Testis (tissue), 3 donors: Measurements from ENCODE around the gene C19orf67. TPM values are rescaled to one million over a fixed set of nuclear protein-coding genes. Genes with fewer than 3 reads are reported as not detected.

ENCODE experiments used
- DNase-seq: peaks from one replicate; pipeline ENCODE4 v3.0.0-alpha.2; 2019
- H3K27ac ChIP-seq, 2 donors: fragments of 200-600 bp; sonication (generic); one replicate each; pipeline ENCODE4 v1.5.1; 2019
- H3K27me3 ChIP-seq: fragments of 200-600 bp; sonication (generic); one replicate; pipeline ENCODE4 v1.5.1; 2019
- H3K36me3 ChIP-seq: fragments of 200-600 bp; sonication (generic); one replicate; pipeline ENCODE4 v1.5.1; 2017; ENCODE audit warnings: low read depth; ENCODE audit errors: missing control alignments
- H3K4me1 ChIP-seq: fragments of 200-600 bp; sonication (generic); one replicate; pipeline ENCODE4 v1.5.1; 2019
- H3K4me3 ChIP-seq, 2 donors: fragments of 200-600 bp; sonication (generic); one replicate each; pipeline ENCODE4 v1.5.1; 2017 to 2019
- H3K9me3 ChIP-seq: fragments of 200-600 bp; sonication (generic); one replicate; pipeline ENCODE4 v1.5.1; 2017
- POLR2A ChIP-seq: fragments of 450-650 bp; IDR thresholded peaks from one replicate; pipeline ENCODE4 v1.6.1; 2017; ENCODE audit warnings: antibody characterized with exemption, mild to moderate bottlenecking, moderate library complexity
- WGBS, 2 donors: methylation state at CpG; one replicate each; pipeline ENCODE4 v1.1.5; 2018; 5-methylcytosine and 5-hydroxymethylcytosine counted together
- intact Hi-C: fragments of 100-400 bp; cut with DNase I; formaldehyde crosslinking; loops from one replicate; pipeline ENCODE4 v1.15.1; 2023; ENCODE audit warnings: low total_unique reads
- polyA plus RNA-seq: library from polyadenylated mRNA; stranded (reverse); fragments of 350-450 nt; fragmentation: Illumina TruSeq; extraction: RNeasy Lipid Tissue Mini Kit (QIAGEN cat#74804); gene quantifications from one replicate; pipeline ENCODE4 v1.2.3, GENCODE V29; 2014; ENCODE audit warnings: low read depth, low replicate concordance; ENCODE audit not compliant: insufficient read depth
- total RNA-seq, 2 donors: library from RNA; depleted of rRNA; stranded (reverse); fragments of >200 nt; gene quantifications; one replicate each; pipeline ENCODE4 v1.2.3, GENCODE V29; 2016
- TF ChIP-seq, protein P1 (sequence below), 3 experiments: fragments of 450-650 bp in 2 of 3; fragments of 200-600 bp in 1 of 3; sonication (generic) in 1 of 3; IDR thresholded peaks; one replicate each; pipeline ENCODE4 v1.5.1; 2016 to 2019; ENCODE audit warnings: antibody characterized with exemption in 3 of 3, mild to moderate bottlenecking in 2 of 3, moderate library complexity in 1 of 3

The C19orf67 gene
- total and polyA plus RNA-seq, 3 donors from 2014 or later, result 5.0 to 12.7 (median 12.6) TPM

DNA sequence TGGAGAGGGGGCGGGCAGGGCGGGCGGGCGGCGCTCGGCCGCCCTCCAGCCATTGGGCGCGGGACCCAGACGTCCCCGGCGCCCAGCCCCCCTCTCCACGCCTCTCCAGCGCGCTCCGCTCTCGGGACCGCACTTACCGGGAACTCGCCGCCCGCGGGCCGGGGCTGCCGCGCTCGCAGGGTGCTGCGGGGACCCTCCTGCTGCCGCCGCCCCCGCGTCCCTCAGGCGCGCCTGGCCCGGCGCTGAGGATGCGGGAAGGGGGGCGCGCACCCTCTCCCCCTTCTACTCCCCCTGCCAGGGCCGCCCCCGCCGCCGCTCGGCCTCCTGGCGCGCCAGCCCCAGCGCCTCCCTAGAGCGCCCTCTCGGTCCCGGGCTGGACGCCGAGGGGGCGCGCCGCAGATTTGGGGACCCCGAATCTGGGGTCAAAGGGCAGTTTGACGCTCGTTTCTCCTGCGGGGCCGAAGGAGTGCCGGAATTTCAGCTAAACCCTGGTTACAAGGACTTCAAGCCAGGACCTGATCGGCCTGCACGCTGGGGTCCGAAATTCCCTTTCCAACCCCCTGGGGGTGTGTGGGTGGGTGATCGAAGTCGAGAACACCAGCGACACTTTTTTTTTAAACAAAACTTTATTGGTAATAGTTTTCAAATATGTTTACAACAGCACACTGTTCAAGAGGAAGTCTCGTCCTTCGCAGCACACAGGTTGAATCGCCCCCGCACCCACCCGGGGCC lies 5.7 kb upstream of the C19orf67 start:
- no peak for DNase-seq
- WGBS, 2 donors, result 0% methylated on average over 26 to 54 of the region's 72 CpGs
- Histone ChIP-seq H3K9me3 (no peaks in the 10 kb centered on the region), H3K4me1 (peaks cover 19% of the 10 kb centered on the region), H3K36me3 (no peaks in the 10 kb centered on the region), H3K27me3 (no peaks in the 10 kb centered on the region), H3K27ac (peak overlapping the region; percentile 89 to 97), H3K4me3 (peak overlapping the region; percentile 71 to 82)
- intact Hi-C loops, result no loop called here
- TF ChIP-seq, protein P1, sequence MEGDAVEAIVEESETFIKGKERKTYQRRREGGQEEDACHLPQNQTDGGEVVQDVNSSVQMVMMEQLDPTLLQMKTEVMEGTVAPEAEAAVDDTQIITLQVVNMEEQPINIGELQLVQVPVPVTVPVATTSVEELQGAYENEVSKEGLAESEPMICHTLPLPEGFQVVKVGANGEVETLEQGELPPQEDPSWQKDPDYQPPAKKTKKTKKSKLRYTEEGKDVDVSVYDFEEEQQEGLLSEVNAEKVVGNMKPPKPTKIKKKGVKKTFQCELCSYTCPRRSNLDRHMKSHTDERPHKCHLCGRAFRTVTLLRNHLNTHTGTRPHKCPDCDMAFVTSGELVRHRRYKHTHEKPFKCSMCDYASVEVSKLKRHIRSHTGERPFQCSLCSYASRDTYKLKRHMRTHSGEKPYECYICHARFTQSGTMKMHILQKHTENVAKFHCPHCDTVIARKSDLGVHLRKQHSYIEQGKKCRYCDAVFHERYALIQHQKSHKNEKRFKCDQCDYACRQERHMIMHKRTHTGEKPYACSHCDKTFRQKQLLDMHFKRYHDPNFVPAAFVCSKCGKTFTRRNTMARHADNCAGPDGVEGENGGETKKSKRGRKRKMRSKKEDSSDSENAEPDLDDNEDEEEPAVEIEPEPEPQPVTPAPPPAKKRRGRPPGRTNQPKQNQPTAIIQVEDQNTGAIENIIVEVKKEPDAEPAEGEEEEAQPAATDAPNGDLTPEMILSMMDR (IDR thresholded peaks at IDR 0.05), result peak in 2 of 3 experiments; percentile 0 to 18
- TF ChIP-seq POLR2A, result peak; percentile 40

DNA sequence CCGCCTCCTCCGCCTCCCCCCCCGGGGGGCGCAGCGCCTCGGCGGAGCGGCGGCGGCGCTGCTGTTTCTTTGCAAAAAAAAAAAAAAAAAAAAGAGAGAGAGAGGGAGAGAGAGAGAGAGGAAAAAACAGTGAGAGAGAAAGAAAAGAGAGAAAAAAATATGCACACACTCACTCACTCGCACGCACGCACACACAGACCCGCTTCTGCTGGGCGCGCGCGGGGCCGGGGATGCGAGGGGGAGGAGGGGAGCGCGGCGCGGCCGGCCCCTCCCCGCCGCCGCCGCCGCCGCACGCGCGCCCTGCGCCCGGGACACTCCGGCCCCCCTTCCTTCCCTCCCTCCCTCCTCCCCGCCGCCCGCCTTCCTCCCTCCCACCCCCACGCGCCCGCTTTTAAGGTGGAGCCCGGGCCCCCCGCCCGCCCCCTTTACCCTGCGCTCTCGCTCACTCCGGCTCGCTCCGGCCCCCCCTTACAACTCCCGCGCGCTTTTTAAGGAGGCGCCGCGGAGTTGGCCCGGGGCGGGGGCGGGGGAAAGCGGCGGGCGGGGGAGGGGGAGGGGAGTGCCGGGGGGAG lies 5.0 kb upstream of the C19orf67 start, which contains the start of gene SAMD1:
Gene SAMD1, minus strand, starts transcription at position 243 of the 572 bp plus-strand sequence.
- TF ChIP-seq POLR2A, result no peak
- TF ChIP-seq, protein P1 (IDR thresholded peaks at IDR 0.05), result no peak
- intact Hi-C loops, result no loop called here

DNA sequence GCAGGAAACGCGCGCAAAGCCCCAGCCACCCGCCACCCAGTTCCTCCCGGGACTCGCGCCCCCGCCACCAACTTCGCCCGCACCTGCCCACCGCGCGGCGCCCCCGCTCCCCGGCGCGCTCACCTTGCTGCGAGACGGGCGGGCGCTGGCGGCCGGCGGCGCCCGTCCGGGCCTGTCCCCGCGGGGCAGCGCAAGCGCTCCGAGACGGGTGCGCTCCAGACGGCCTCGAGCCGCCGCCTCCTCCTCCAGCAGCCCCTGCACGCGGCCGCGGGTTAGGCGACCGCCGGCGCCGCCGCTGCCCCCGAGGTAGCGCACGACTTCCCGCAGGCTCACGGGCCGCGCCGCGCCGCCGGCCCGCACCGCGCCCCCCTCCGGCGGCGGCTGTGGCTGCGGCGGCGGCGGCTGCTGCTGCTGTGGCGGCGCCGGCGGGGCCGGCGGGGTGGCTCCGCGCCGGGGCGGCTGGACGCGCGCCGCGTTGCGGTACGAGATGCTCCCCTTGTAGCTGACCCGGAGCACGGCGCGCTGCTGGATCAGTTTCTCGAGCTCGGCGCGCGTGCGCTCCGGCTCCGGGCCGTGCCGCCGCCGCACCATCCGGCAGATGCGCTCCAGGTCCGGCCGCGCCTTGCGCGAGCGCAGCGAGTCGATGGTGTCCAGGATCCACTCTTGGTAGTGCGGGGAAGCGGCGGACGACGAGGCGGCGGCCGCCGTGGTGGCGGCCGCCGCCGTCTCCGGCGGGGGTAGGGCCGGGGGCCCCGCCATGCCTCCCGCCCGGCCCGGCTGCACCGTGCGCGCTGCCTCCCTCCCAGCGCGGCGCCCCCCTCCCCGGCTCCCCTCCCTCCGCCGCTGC lies 4.3 kb upstream of the C19orf67 start:
- WGBS, 2 donors, result 0% methylated on average over 11 to 77 of the region's 142 CpGs
- Histone ChIP-seq H3K4me3 (peak overlapping the region; percentile 50 to 71), H3K9me3 (no peaks in the 10 kb centered on the region), H3K27me3 (no peaks in the 10 kb centered on the region), H3K4me1 (peaks cover 14% of the 10 kb centered on the region), H3K36me3 (no peaks in the 10 kb centered on the region), H3K27ac (peak overlapping the region in 1 of 2 donors; percentile 97)
- intact Hi-C loops, result no loop called here
- TF ChIP-seq, protein P1 (IDR thresholded peaks at IDR 0.05), result peak in 2 of 3 experiments; percentile 2 to 24
- TF ChIP-seq POLR2A, result no peak
- DNase-seq, result no peak

More for the DNA sequence above, 5.0 kb upstream of the C19orf67 start, which contains the start of gene SAMD1:
- no peaks in the 10 kb centered on the region for H3K27me3 ChIP-seq
- H3K36me3 ChIP-seq, result no peaks in the 10 kb centered on the region
- no peaks in the 10 kb centered on the region for H3K9me3 ChIP-seq
- peak within 1 kb of the TSS; percentile 89 to 97 for H3K27ac ChIP-seq
- peak; percentile 94 for DNase-seq
- 0 to 1% methylated on average over 31 to 39 of the region's 65 CpGs for WGBS, 2 donors
- peak within 1 kb of the TSS; percentile 71 to 82 for H3K4me3 ChIP-seq
- H3K4me1 ChIP-seq, result peaks cover 19% of the 10 kb centered on the region

DNA sequence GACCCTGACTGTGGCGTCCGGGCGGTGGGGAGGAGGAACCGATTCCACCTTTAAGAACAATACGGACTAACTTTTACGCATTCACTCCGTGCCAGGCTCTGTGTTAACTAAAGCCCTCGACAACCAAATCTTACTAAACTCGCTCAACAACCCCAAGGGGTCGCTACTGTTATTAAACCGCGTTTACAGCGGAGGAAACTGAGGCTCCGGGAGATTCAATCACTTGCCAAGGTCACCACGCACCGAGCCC lies 3.8 kb upstream of the C19orf67 start:
- intact Hi-C loops, result no loop called here
- 8 to 13% methylated on average over 15 to 16 of the region's 16 CpGs for WGBS, 2 donors
- H3K27ac ChIP-seq, result peak overlapping the region in 1 of 2 donors; percentile 56
- no peak for TF ChIP-seq POLR2A
- TF ChIP-seq, protein P1 (IDR thresholded peaks at IDR 0.05), result peak in 1 of 3 experiments; percentile 5
- DNase-seq, result no peak
- H3K4me3 ChIP-seq, result peak overlapping the region; percentile 25 to 71
- no peaks in the 10 kb centered on the region for H3K27me3 ChIP-seq
- no peaks in the 10 kb centered on the region for H3K9me3 ChIP-seq
- H3K36me3 ChIP-seq, result no peaks in the 10 kb centered on the region
- H3K4me1 ChIP-seq, result peaks cover 12% of the 10 kb centered on the region
